CD14-positive monocyte (primary cell): Measurements from ENCODE around the gene VCPKMT. TPM values are rescaled to one million over a fixed set of nuclear protein-coding genes. Genes with fewer than 3 reads are reported as not detected.
"Not testable (repeated sequence)": the region's sequence is repeated elsewhere in the genome, so short reads cannot be mapped to it uniquely, and the experiment has no call there.

Experiments used
- DNase-seq, 3 donors: peaks; one replicate each; pipeline ENCODE4 v3.0.0-alpha.2; 2011 to 2022
- H2AFZ ChIP-seq: 2 replicates; pipeline ENCODE4 v1.6.0; 2012; ENCODE audit warnings: mild to moderate bottlenecking, low read depth, low read length, inconsistent platforms; ENCODE audit not compliant: insufficient read depth, poor library complexity, severe bottlenecking
- H3K27ac ChIP-seq, 2 donors: 1 replicate in 1 of 2; 2 replicates in 1 of 2; pipeline ENCODE4 v1.5.1; 2012 to 2013; ENCODE audit warnings: low read length in 2 of 2, control low read depth in 1 of 2, inconsistent platforms in 1 of 2, low read depth in 1 of 2, mild to moderate bottlenecking in 1 of 2
- H3K27me3 ChIP-seq, 2 donors: one replicate each; pipeline versions ENCODE4 v1.6.0 to v1.6.1; 2011 to 2013; ENCODE audit warnings: low read length in 2 of 2; ENCODE audit not compliant: control insufficient read depth in 2 of 2, insufficient read depth in 2 of 2
- H3K36me3 ChIP-seq, 2 donors: replicated peaks in 1 of 2; 1 replicate in 1 of 2; 2 replicates in 1 of 2; pipeline versions ENCODE4 v1.5.1 to v1.6.1; 2012 to 2013; ENCODE audit warnings: low read length in 2 of 2, control low read depth in 1 of 2, inconsistent platforms in 1 of 2, mild to moderate bottlenecking in 1 of 2; ENCODE audit not compliant: insufficient read depth in 2 of 2, control insufficient read depth in 1 of 2
- H3K4me1 ChIP-seq, 2 donors: 1 replicate in 1 of 2; 2 replicates in 1 of 2; pipeline versions ENCODE4 v1.5.1 to v1.6.1; 2012 to 2013; ENCODE audit warnings: low read length in 2 of 2, control low read depth in 1 of 2, inconsistent platforms in 1 of 2, mild to moderate bottlenecking in 1 of 2, moderate library complexity in 1 of 2; ENCODE audit not compliant: insufficient read depth in 2 of 2, control insufficient read depth in 1 of 2
- H3K4me2 ChIP-seq: replicated peaks from 2 replicates; pipeline ENCODE3; 2012; ENCODE audit warnings: low read length, moderate library complexity, mild to moderate bottlenecking; ENCODE audit not compliant: poor library complexity, severe bottlenecking; ENCODE audit errors: extremely low read depth
- H3K4me3 ChIP-seq, 3 experiments: fragments of 200-600 bp in 1 of 3; sonication (generic) in 1 of 3; replicated peaks in 1 of 3; 1 replicate in 2 of 3; 2 replicates in 1 of 3; pipeline ENCODE4 v1.5.1; 2011 to 2013; ENCODE audit warnings: low read length in 3 of 3, mild to moderate bottlenecking in 3 of 3, control low read depth in 2 of 3, low read depth in 2 of 3, inconsistent platforms in 1 of 3, moderate library complexity in 1 of 3
- H3K79me2 ChIP-seq: 2 replicates; pipeline ENCODE4 v1.6.0; 2012; ENCODE audit warnings: mild to moderate bottlenecking, control low read depth, inconsistent platforms, low read length, moderate library complexity; ENCODE audit not compliant: insufficient read depth
- H3K9ac ChIP-seq: 2 replicates; pipeline ENCODE4 v1.6.0; 2017; ENCODE audit warnings: low read length, mild to moderate bottlenecking; ENCODE audit not compliant: insufficient read depth, poor library complexity, severe bottlenecking
- H3K9me3 ChIP-seq, 2 donors: replicated peaks in 1 of 2; 1 replicate in 1 of 2; 2 replicates in 1 of 2; pipeline versions ENCODE4 v1.5.1 to v1.6.1; 2012 to 2013; ENCODE audit warnings: low read length in 2 of 2, control low read depth in 1 of 2; ENCODE audit not compliant: control insufficient read depth in 1 of 2, insufficient read depth in 1 of 2
- H4K20me1 ChIP-seq: 2 replicates; pipeline ENCODE4 v1.6.0; 2012; ENCODE audit warnings: mild to moderate bottlenecking, low read length, control low read depth, moderate library complexity; ENCODE audit not compliant: insufficient read depth
- H3K27ac Mint-ChIP-seq, 7 donors: one replicate each; pipeline ENCODE4 v1.8.0; 2020; ENCODE audit warnings: mild to moderate bottlenecking in 7 of 7, mixed read lengths in 7 of 7, moderate library complexity in 6 of 7, inconsistent platforms in 2 of 7
- H3K27me3 Mint-ChIP-seq, 3 donors: one replicate each; pipeline ENCODE4 v1.8.0; 2021 to 2022; ENCODE audit warnings: low read depth in 3 of 3, mild to moderate bottlenecking in 3 of 3, mixed read lengths in 3 of 3, moderate library complexity in 3 of 3, inconsistent platforms in 1 of 3
- H3K36me3 Mint-ChIP-seq, 2 donors: one replicate each; pipeline ENCODE4 v1.8.0; 2020; ENCODE audit warnings: mixed read lengths in 2 of 2, inconsistent platforms in 1 of 2, mild to moderate bottlenecking in 1 of 2
- H3K4me1 Mint-ChIP-seq: one replicate; pipeline ENCODE4 v1.8.0; 2020; ENCODE audit warnings: mild to moderate bottlenecking, mixed read lengths
- H3K4me3 Mint-ChIP-seq, 2 donors: one replicate each; pipeline ENCODE4 v1.8.0; 2020; ENCODE audit warnings: mild to moderate bottlenecking in 2 of 2, mixed read lengths in 2 of 2, moderate library complexity in 1 of 2
- H3K9me3 Mint-ChIP-seq, 7 donors: one replicate each; pipeline ENCODE4 v1.8.0; 2020 to 2022; ENCODE audit warnings: mixed read lengths in 7 of 7, mild to moderate bottlenecking in 6 of 7, moderate library complexity in 6 of 7, inconsistent platforms in 2 of 7
- CTCF ChIP-seq: fragments of 200-600 bp; IDR thresholded peaks from one replicate; pipeline ENCODE4 v1.8.0; 2022; ENCODE audit warnings: antibody characterized with exemption, mild to moderate bottlenecking
- WGBS: methylation state at CpG from one replicate; pipeline ENCODE4 v1.1.5; 2013; ENCODE audit warnings: missing lambda C conversion rate; ENCODE audit not compliant: insufficient coverage; 5-methylcytosine and 5-hydroxymethylcytosine counted together
- intact Hi-C, 2 donors: fragments of 100-400 bp; cut with micrococcal nuclease; formaldehyde crosslinking; loops; one replicate each; pipeline versions ENCODE4 v1.15.0 to v1.15.1; 2023
- polyA plus RNA-seq, 3 donors: library from polyadenylated mRNA; depleted of rRNA in 1 of 3; unstranded in 2 of 3; stranded (reverse) in 1 of 3; fragments of 300-500 nt in 2 of 3; fragments of >200 nt in 1 of 3; fragmentation: Illumina TruSeq in 2 of 3; gene quantifications; 1 replicate in 2 of 3; 2 replicates in 1 of 3; pipeline ENCODE4 v1.2.3, GENCODE V29; 2012 to 2021

Gene VCPKMT
- polyA plus RNA-seq, 3 donors, result 3.4 to 14.2 (median 3.5) TPM

- Histone ChIP-seq H3K9ac (no peak overlapping the region), H4K20me1 (no peaks in the 10 kb centered on the region), H3K79me2 (no peaks in the 10 kb centered on the region), H3K4me3 (no peak overlapping the region), H2AFZ (peak overlapping the region; percentile 51), H3K9me3 (no peaks in the 10 kb centered on the region), H3K4me2 (no peak overlapping the region), H3K4me1 (peaks cover 15 to 24% of the 10 kb centered on the region in 2 donors), H3K36me3 (no peaks in the 10 kb centered on the region), H3K27ac (peak overlapping the region; percentile 0 to 70), H3K27me3 (no peaks in the 10 kb centered on the region)
- Mint-ChIP-seq H3K9me3 (peaks cover 0 to 5% (median 0%) of the 10 kb centered on the region in 7 donors), H3K27ac (peak overlapping the region; percentile 58 to 89 (median 78)), H3K4me1 (peaks cover 23% of the 10 kb centered on the region), H3K36me3 (peaks cover 6 to 13% of the 10 kb centered on the region in 2 donors), H3K4me3 (no peak overlapping the region), H3K27me3 (peaks cover 0 to 1% (median 0%) of the 10 kb centered on the region in 3 donors)
- WGBS, result 47% methylated on average over 7 of the region's 10 CpGs
- intact Hi-C loops, result no loop called here
- TF ChIP-seq CTCF, result no peak
- peak; percentile 69 to 84 (median 71) for DNase-seq
These were observed 33.4 kb downstream of the VCPKMT start for GRCh38 chr14:50082784-50083466.

- TF ChIP-seq CTCF, result no peak
- H3K36me3 ChIP-seq, result no peaks in the 10 kb centered on the region
- Mint-ChIP-seq H3K27ac (peak overlapping the region in 1 of 7 donors; percentile 89), H3K9me3 (peaks cover 0 to 5% (median 0%) of the 10 kb centered on the region in 7 donors), H3K4me3 (no peak overlapping the region), H3K27me3 (peaks cover 0 to 1% (median 0%) of the 10 kb centered on the region in 3 donors), H3K4me1 (peaks cover 20% of the 10 kb centered on the region), H3K36me3 (peaks cover 6 to 12% of the 10 kb centered on the region in 2 donors)
- H4K20me1 ChIP-seq, result no peaks in the 10 kb centered on the region
- peaks cover 13 to 18% of the 10 kb centered on the region in 2 donors for H3K4me1 ChIP-seq
- peak overlapping the region; percentile 0 to 70 for H3K27ac ChIP-seq
- no peak overlapping the region for H2AFZ ChIP-seq
- no peaks in the 10 kb centered on the region for H3K9me3 ChIP-seq
- no peak overlapping the region for H3K4me3 ChIP-seq
- H3K9ac ChIP-seq, result no peak overlapping the region
- 93% methylated on average over 5 of the region's 8 CpGs for WGBS
- no peaks in the 10 kb centered on the region for H3K79me2 ChIP-seq
- no peak overlapping the region for H3K4me2 ChIP-seq
- intact Hi-C loops, result no loop called here
- DNase-seq, result no peak
- H3K27me3 ChIP-seq, result no peaks in the 10 kb centered on the region
These were observed 34.0 kb downstream of the VCPKMT start for GRCh38 chr14:50082308-50082742.

GRCh38 chr14:50079103-50079502 is 37.3 kb downstream of the VCPKMT start:
- H3K4me2 ChIP-seq, H3K9me3 Mint-ChIP-seq, H3K4me3 Mint-ChIP-seq, H3K36me3 Mint-ChIP-seq, DNase-seq, H3K79me2 ChIP-seq, H3K27me3 Mint-ChIP-seq, H3K9ac ChIP-seq, H3K36me3 ChIP-seq, intact Hi-C loops, H3K27ac ChIP-seq, H3K27me3 ChIP-seq, H3K4me3 ChIP-seq, H3K9me3 ChIP-seq, H4K20me1 ChIP-seq, H3K27ac Mint-ChIP-seq, H2AFZ ChIP-seq: not testable (repeated sequence)
- peaks cover 13 to 14% of the 10 kb centered on the region in 2 donors for H3K4me1 ChIP-seq
- no CpG with 5 or more reads among the region's 1 CpG for WGBS
- H3K4me1 Mint-ChIP-seq, result peaks cover 17% of the 10 kb centered on the region
